Activated B cell treated with CpG ODN at 0.5 μM for 24 hours (primary cell): ENCODE measurements around the gene SLC5A6. TPM values are rescaled to one million over a fixed set of nuclear protein-coding genes. Genes with fewer than 3 reads are reported as not detected.
"Not testable (repeated sequence)": the region's sequence is repeated elsewhere in the genome, so short reads cannot be mapped to it uniquely, and the experiment has no call there.

Source experiments
- ATAC-seq: fragments of 200-7000 bp; cut with Tn5 transposase; one replicate; pipeline ENCODE4 v1.10.0; 2021; ENCODE audit warnings: low read depth, mild to moderate bottlenecking, moderate library complexity
- CTCF ChIA-PET: fragments of 350-600 bp; sonication (Branson Sonifier 250); formaldehyde crosslinking; loops from one replicate; lab custom pipeline; 2021; ENCODE audit warnings: antibody characterized with exemption; lab: Charles Lee
- POLR2A ChIA-PET: fragments of 350-600 bp; sonication (Branson Sonifier 250); formaldehyde crosslinking; loops from one replicate; lab custom pipeline; 2021; ENCODE audit warnings: antibody characterized with exemption; lab: Charles Lee
- DNase-seq: peaks from one replicate; pipeline ENCODE4 v3.0.0; 2022
- H3K27ac Mint-ChIP-seq: one replicate; pipeline ENCODE4 v1.8.0; 2020; ENCODE audit warnings: mixed read lengths
- H3K27me3 Mint-ChIP-seq: one replicate; pipeline ENCODE4 v1.8.0; 2021; ENCODE audit warnings: mixed read lengths
- H3K36me3 Mint-ChIP-seq: one replicate; pipeline ENCODE4 v1.8.0; 2021; ENCODE audit warnings: low read depth, mixed read lengths
- H3K4me1 Mint-ChIP-seq: one replicate; pipeline ENCODE4 v1.8.0; 2021; ENCODE audit warnings: mixed read lengths
- H3K4me3 Mint-ChIP-seq: one replicate; pipeline ENCODE4 v1.8.0; 2020; ENCODE audit warnings: mild to moderate bottlenecking, mixed read lengths
- H3K9me3 Mint-ChIP-seq: one replicate; pipeline ENCODE4 v1.8.0; 2020; ENCODE audit warnings: mixed read lengths
- intact Hi-C: fragments of 100-400 bp; cut with micrococcal nuclease; formaldehyde crosslinking; loops from one replicate; pipeline ENCODE4 v1.15.1; 2024
- total RNA-seq: library from RNA; stranded (reverse); gene quantifications from 2 replicates; pipeline ENCODE4 v1.2.3, GENCODE V29; 2022
- TF ChIP-seq, protein P1 (sequence below): fragments of 200-600 bp; IDR thresholded peaks from one replicate; pipeline ENCODE4 v1.8.0; 2022; ENCODE audit warnings: antibody characterized with exemption, mild to moderate bottlenecking

SLC5A6 gene
- total RNA-seq, 1 donor from 2014 or later = 69.9 TPM

DNA sequence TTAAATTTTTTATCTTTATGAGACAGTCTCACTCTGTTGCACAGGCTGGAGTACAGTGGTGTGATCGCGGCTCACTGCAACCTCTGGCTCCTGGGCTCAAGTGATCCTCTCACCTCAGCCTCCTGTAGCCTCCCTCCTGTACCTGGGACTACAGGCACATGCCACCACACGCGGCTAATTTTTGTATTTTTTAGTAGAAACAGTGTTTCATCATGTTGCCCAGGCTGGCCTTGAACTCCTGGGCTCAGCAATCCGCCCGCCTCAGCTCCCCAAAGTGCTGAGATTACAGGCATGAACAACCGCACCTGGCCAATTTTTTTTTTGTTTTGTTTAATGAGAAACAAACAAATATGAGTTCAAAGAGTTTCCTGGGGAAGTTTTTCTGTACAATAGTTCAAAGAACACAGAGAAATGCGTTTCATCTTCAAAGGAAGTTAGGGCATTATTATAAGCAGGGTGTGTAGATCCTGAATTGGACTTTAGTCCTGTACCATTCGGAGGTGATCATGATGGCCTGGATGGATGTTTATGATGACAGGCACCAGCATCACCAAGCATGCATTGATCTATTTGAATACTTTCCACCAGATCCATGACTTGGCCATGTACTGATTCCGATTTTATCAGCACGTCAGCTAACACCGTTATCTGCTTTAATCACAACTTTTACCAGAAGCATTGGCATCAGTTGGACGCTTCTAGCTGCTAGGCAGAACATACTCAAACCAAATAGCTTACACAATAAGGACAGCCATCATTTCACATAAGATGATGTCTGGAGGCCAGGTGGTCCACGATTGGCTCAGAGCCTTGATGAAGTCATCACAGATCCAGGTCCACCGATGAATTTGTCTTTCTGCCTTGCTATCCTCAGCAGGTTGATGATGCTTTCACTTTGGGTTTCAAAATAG lies 34.4 kb downstream of the SLC5A6 start:
- no peaks in the 10 kb centered on the region for H3K4me1 Mint-ChIP-seq
- H3K36me3 Mint-ChIP-seq = no peaks in the 10 kb centered on the region
- intact Hi-C loops = no loop called here
- DNase-seq (no peak), ATAC-seq (no peak)
- no peak overlapping the region for H3K27ac Mint-ChIP-seq
- TF ChIP-seq, protein P1, sequence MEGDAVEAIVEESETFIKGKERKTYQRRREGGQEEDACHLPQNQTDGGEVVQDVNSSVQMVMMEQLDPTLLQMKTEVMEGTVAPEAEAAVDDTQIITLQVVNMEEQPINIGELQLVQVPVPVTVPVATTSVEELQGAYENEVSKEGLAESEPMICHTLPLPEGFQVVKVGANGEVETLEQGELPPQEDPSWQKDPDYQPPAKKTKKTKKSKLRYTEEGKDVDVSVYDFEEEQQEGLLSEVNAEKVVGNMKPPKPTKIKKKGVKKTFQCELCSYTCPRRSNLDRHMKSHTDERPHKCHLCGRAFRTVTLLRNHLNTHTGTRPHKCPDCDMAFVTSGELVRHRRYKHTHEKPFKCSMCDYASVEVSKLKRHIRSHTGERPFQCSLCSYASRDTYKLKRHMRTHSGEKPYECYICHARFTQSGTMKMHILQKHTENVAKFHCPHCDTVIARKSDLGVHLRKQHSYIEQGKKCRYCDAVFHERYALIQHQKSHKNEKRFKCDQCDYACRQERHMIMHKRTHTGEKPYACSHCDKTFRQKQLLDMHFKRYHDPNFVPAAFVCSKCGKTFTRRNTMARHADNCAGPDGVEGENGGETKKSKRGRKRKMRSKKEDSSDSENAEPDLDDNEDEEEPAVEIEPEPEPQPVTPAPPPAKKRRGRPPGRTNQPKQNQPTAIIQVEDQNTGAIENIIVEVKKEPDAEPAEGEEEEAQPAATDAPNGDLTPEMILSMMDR = no peak
- H3K9me3 Mint-ChIP-seq = no peaks in the 10 kb centered on the region
- peaks cover 26% of the 10 kb centered on the region for H3K27me3 Mint-ChIP-seq
- POLR2A ChIA-PET = no interaction called here
- H3K4me3 Mint-ChIP-seq = no peak overlapping the region
- CTCF ChIA-PET = no interaction called here

DNA sequence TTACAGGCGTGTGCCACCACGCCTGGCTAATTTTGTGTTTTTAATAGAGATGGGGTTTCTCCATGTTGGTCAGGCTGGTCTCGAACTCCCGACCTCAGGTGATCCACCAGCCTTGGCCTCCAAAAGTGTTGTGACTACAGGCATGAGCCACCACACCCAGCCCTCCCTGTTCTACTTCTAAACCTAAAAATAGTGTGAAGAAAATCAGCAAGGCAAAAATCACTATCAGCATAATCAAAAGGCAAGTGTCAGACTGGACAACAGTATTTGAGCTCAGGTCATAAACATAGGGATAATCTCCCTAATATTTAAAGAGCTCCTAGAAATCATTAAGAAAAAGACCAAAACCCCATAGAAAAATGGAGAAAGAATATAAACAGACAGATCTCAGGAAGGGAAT lies 36.3 kb downstream of the SLC5A6 start:
- H3K9me3 Mint-ChIP-seq, H3K4me3 Mint-ChIP-seq, intact Hi-C loops, H3K36me3 Mint-ChIP-seq, ATAC-seq, H3K4me1 Mint-ChIP-seq, POLR2A ChIA-PET, CTCF ChIA-PET, H3K27ac Mint-ChIP-seq, DNase-seq: not testable (repeated sequence)
- H3K27me3 Mint-ChIP-seq = peaks cover 13% of the 10 kb centered on the region

DNA sequence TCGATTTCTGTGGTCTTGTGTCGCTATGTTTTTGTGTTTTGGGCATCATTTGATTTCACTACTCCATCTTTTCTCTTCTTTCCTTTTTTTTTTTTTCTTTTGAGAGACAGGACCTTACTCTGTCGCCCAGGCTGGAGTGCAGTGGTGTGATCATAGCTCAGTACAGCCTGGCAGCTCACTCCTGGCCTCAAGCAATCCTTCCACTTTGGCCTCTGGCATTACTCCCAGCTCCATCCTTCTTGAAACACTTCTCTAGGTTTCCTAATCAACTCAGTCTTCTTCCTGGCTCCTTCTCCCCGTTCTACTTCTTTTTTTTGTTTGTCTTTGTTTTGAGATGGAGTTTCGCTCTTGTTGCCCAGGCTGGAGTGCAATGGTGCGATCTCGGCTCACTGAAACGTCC lies 36.7 kb downstream of the SLC5A6 start:
- Mint-ChIP-seq H3K36me3 (no peaks in the 10 kb centered on the region), H3K27me3 (peaks cover 11% of the 10 kb centered on the region), H3K4me3 (no peak overlapping the region), H3K4me1 (peaks cover 4% of the 10 kb centered on the region), H3K9me3 (no peaks in the 10 kb centered on the region), H3K27ac (no peak overlapping the region)
- intact Hi-C loops = no loop called here
- POLR2A ChIA-PET = no interaction called here
- CTCF ChIA-PET = no interaction called here
- TF ChIP-seq, protein P1 = no peak
- no peak for DNase-seq
- ATAC-seq = no peak

DNA sequence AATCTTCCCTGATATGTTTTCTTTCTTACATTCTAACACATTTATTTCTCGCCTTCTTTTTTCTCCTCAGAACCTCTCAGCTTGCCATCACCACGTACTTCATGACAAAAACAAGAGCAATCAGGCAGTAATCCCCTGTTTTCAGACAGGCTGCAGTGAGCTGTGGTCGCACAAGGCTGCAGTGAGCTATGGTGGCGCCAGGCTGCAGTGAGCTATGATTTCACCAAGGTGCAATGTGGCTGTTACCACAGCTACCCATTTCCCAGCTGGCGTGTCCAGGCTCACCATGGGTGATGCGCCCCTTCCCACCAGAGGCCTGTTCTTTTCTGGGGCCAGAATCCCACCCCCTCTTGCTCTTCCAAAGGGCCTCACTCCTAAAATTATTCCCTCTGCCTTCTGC lies 37.4 kb downstream of the SLC5A6 start:
- ATAC-seq = no peak
- TF ChIP-seq, protein P1 = no peak
- CTCF ChIA-PET = no interaction called here
- H3K36me3 Mint-ChIP-seq = no peaks in the 10 kb centered on the region
- peaks cover 9% of the 10 kb centered on the region for H3K4me1 Mint-ChIP-seq
- DNase-seq = no peak
- POLR2A ChIA-PET = no interaction called here
- no peak overlapping the region for H3K4me3 Mint-ChIP-seq
- H3K9me3 Mint-ChIP-seq = no peaks in the 10 kb centered on the region
- peaks cover 9% of the 10 kb centered on the region for H3K27me3 Mint-ChIP-seq
- no peak overlapping the region for H3K27ac Mint-ChIP-seq
- intact Hi-C loops = loop anchor here (5.0 kb wide), 1 partner anchor 108 kb away; the partner anchor contains the start of gene TRIM54

DNA sequence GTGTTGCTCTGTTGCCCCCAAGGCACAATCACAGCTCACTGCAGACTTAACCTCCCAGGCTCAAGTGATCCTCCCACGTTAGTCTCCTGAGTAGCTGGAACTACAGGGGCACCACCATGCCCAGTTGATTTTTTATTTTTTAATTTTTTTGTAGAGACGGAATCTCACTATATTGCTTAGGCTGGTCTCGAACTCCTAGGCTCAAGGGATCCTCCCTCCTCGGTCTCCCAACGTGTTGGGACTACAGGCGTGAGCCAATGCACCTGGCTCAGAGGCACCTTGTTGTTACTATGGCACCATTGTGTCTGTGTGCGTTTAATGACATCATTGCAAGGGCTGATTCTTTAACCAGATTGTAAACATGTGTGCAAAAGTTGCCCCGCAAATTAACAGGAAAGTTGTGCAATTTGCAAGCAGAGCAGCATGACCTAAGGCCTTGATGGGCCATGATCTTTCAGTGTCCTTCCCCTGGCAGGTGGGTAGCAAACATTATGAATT lies 40.7 kb downstream of the SLC5A6 start:
- no peak overlapping the region for H3K4me3 Mint-ChIP-seq
- ChIA-PET POLR2A (no interaction called here), CTCF (interaction anchor here (1.3 to 2.0 kb wide), 2 partner anchors 108 kb away, joined by 3 to 11 read pairs; no protein-coding TSS in a partner anchor)
- ATAC-seq = no peak
- H3K9me3 Mint-ChIP-seq = no peaks in the 10 kb centered on the region
- H3K27me3 Mint-ChIP-seq = peaks cover 2% of the 10 kb centered on the region
- no peak for DNase-seq
- no peak overlapping the region for H3K27ac Mint-ChIP-seq
- peaks cover 9% of the 10 kb centered on the region for H3K4me1 Mint-ChIP-seq
- intact Hi-C loops = loop anchor here (5.0 kb wide), 1 partner anchor 111 kb away; the partner anchor contains the start of gene TRIM54
- TF ChIP-seq, protein P1 = no peak
- H3K36me3 Mint-ChIP-seq = no peaks in the 10 kb centered on the region
